Stimulated activated CD8-positive, alpha-beta memory T cell treated with anti-CD3 and anti-CD28 coated beads, Interleukin-4, amount 100 ng/mL, for 4 hours (primary cell): ENCODE measurements around the gene PARG.
"Not testable (repeated sequence)": the region's sequence is repeated elsewhere in the genome, so short reads cannot be mapped to it uniquely, and the experiment has no call there.

Experiments used
- DNase-seq, 2 donors: peaks; one replicate each; pipeline ENCODE4 v3.0.0-alpha.2; 2020; ENCODE audit warnings: low read depth in 2 of 2, low spot score in 1 of 2

PARG gene

DNA sequence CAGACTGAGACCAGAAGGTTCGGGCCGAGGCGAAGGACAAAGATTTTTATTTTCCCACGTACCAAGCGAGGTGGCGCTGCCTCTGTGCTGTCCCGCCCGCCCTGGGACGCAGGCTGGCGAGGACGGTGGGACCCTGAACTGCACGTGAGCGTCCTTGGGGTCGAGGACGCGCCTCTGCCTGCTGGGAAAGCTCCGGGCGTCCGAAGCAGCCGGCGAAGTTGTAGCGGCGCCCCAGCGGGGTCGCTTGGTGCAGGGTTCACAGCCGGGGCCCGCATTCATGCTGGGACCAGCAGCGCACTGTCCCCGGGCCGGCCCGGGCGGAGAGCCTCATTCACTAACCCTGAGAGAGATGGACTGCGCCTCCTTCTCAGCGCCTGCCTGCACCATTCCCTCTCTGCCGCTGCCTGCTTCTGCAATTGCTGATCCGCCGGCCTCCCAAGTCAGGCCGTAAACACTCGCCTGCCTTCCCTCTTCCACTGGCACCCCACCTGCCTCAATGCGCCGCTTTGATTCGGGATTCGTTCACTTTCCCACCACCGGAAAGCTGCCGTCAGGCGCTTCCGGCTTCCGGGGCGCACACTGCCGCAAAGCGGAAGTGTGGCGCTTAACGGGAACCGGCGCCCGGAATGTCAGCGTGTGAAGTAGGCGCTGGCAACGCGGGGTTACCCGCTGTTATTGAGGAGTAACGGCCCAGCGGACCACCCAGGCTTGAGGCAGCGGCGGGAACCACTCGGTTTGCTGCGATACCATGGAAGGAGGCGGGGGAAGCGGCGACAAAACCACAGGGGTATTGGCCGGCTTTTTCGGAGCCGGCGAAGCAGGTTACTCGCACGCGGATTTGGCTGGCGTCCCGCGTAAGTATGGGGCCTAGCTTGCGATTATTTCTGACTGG is at the start of gene PARG, which contains the start of gene TIMM23B:
PARG (minus strand) TSS at position 581 of the 892 bp plus-strand sequence; CDS start at position 279, 302 bp downstream.
TIMM23B (plus strand) TSS at position 607 of the 892 bp plus-strand sequence; CDS start at position 749, 142 bp downstream.
- peak; percentile 44 to 65 for DNase-seq

DNA sequence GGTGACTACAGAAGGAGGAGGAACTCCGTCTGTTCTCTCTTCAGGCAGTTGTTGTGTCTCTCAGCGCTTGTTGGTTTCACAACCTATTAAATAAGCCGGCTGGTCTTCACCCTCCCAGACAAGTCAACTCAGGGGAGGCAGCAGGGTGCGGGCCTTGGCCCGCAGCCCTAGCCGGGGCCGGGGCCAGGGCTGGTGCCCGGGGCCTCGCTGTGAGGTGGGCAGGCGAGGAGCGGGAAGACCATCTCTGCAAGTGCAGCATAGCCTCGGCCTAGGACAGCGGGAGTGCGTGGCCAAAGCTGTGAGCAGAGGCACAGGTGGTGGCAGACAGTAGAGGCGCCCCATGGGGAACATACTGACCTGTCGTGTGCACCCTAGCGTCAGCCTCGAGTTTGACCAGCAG is 46.5 kb upstream of the PARG start, which contains the start of gene AGAP6:
AGAP6 (plus strand) TSS at position 31 of the 400 bp plus-strand sequence; CDS start at position 341, 310 bp downstream.
- DNase-seq, result not testable (repeated sequence)

DNA sequence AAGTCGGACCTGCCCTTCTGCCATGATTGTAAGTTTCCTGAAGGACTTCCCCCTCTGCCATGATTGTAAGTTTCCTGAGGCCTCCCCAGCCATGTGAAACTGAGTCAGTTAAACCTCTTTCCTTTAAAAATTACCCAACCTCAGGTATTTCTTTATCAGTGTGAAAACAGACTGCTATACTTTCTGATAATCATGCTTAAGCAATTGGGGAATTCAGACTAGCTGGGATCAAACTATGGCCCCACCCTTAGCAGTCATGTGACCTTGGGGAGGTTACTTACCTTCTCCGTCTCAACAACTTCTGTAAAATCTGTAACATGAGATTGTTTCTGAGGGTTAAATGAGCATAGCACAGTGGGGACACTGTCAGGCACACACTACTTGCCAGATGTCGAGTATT is 45.4 kb upstream of the PARG start:
- not testable (repeated sequence) for DNase-seq

DNA sequence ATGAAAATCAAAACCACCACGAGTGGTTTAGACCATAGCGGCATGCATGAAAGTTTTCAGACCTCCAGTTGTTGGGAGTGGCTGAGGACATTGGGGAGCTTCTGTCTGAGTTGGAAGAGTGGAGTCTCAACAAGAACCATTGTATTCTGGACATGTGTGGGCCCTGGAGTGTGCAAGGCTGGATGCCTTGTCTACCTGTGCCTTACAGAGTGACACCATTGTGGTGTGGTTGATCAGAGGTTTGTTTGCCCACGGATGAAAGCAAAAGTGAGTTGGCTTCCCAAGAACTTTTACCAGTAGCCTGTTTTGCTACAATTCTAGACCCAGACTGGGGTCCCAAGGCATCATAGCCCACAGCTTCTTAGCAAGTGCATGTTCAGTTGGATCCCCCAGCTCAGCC is 35.9 kb upstream of the PARG start:
- DNase-seq, result not testable (repeated sequence)

DNA sequence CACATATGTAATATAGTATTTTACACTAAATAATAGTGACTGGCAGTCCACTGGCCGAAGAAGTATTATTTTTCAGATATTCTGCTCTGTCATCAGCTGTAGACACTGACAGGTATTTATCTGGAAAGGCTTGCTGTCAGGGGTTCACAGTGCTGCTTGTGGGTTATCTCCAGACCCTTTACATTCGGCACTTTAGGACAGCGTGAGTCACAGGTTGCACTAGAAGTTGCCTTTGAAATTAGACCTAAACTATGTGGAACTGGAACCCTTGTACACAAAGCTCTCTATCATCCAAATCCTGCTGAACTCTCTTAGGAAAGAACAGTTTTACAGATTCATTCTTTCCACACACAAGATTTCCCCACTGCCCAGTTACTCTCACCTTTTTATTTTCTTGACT is 30.3 kb upstream of the PARG start:
- not testable (repeated sequence) for DNase-seq

DNA sequence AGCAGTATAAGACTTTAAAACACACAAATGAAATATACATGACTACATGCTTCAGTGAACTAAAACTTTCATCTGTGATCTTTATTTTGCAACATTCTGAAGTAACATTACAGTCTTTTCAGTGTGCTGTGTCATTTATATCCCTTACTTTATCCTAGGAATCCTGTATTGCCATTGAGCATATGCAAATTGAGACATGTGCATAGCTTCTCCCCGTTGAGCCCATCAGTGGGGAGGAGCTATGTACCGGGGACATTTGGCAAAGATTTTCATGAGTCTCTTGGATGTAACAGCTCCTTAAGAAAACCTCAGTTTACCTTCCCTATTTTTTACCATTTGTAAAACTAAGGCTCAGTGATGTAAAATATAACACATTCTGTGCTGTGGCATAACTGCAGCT is 29.6 kb upstream of the PARG start:
- DNase-seq, result not testable (repeated sequence)

DNA sequence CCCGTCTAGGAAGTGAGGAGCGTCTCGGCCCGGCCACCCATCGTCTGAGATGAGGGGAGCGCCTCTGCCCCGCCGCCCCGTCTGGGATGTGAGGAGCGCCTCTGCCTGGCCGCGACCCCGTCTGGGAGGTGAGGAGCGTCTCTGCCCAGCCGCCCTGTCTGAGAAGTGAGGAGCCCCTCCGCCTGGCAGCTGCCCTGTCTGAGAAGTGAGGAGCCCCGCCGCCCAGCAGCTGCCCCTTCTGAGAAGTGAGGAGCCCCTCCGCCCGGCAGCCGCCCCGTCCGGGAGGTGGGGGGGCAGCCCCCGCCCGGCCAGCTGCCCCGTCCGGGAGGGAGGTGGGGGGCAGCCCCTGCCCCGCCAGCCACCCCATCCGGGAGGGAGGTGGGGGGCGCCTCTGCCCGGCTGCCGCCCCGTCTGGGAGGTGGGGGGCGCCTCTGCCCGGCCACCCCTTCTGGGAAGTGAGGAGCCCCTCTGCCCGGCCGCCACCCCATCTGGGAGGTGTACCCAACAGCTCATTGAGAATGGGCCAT is 28.6 kb upstream of the PARG start:
- not testable (repeated sequence) for DNase-seq

DNA sequence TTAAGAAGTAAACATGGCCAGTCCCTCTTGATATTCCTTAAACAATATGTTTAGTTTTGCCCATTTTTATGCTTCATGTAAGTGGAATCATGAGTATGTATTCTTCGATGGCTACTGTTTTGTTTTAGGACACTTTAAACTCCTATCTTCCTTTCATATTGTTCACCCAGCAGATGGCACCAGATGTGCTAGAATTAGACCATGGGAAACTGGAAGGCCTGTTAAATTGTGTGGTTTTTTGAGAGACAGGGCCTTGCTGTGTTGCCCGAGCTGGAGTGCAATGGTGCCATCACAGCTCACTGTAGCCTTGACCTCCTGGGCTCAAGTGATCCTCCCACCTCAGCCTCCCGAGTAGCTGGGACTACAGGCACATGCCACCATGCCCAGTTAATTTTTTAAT is 11.3 kb upstream of the PARG start:
- DNase-seq, result not testable (repeated sequence)

DNA sequence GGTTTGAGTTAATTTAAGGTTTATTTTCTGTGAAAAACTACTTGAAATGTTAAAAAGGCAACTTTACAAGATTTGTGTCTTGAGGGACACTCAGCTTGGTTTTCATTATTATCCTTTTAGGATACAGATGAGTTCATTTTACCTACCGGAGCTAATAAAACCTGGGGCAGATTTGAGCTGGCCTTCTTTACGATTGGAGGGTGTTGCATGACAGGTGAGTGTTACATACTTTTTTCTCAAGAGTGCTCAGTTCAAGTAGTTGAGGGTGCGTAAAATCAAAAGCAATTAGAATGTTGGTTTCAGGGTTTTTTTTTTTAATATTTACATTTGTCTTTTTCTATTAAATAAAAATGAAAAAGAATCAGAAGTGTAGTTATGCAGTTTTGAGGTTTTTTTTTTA is 10.2 kb upstream of the PARG start:
- DNase-seq, result not testable (repeated sequence)

DNA sequence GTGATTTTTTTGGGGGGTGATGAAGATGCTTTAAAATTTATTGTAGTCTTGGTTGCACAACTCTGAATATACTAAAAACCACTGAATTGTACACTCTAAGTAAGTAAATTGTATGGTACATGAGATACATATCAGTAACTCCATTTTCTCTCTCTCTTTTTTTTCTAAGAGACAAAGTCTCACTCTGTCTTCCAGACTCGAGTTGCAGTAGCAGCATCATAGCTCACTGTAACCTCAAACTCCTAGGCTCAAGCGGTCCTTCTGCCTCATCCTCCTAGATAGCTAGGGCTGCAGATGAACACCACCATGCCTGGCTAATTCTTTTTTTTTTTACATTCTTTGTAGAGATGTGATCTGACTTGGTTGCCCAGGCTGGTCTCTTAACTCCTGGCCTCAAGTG is 6.9 kb upstream of the PARG start:
- not testable (repeated sequence) for DNase-seq

DNA sequence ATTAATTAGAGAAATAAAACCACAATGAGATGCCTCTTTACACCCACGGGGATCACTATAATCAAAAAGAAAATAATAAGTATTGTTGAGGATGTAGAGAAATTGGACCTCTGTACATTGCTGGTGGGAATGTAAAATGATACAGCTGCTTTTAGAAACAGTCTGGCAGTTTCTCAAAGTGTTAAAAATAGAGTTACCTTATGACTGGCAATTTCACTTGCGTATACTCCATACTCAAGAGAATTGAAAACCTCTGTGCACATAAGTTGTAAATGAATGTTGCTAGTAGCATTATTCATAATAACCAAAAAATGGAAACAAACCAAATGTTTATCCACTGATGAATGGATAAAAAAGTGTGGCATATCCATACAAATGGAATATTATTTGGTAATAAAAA is 6.3 kb upstream of the PARG start:
- not testable (repeated sequence) for DNase-seq

DNA sequence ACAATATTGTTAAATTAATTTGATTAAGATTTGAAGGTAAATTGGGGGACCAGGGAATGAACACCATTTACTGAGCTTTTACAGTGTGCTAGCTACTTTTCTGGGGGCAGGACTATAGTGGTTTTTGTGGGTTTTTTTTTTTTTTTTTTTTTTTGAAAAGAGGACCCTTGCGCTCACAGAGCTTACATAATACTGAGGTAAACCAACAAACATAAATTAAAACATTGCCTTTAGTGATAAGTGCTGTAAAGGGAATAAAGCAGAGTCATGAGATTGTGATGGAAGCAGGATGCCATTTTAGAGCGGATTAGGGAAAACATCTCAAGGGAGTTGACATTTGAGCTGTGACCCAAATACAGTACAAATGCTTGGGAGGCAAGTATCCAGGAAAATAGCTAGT is 1.8 kb upstream of the PARG start:
- DNase-seq, result not testable (repeated sequence)

DNA sequence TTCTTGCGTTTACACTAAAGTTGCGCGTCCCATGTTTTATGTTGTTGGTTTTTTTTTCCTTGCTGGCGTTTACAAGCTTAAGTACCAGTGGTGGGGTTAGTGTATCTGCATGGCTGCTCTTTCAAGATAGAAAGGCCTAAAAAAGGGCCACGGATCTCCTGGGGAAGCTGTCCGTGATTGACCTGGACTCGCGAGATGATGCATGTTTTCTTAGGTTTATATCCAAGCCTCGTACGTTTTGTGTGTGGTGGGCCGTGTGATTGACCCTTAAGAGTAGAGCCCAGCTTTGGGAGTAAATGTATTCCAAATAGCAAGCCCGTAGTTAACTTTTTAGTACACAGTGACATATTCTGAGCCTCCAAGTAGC is 495 bp upstream of the PARG start:
- not testable (repeated sequence) for DNase-seq

DNA sequence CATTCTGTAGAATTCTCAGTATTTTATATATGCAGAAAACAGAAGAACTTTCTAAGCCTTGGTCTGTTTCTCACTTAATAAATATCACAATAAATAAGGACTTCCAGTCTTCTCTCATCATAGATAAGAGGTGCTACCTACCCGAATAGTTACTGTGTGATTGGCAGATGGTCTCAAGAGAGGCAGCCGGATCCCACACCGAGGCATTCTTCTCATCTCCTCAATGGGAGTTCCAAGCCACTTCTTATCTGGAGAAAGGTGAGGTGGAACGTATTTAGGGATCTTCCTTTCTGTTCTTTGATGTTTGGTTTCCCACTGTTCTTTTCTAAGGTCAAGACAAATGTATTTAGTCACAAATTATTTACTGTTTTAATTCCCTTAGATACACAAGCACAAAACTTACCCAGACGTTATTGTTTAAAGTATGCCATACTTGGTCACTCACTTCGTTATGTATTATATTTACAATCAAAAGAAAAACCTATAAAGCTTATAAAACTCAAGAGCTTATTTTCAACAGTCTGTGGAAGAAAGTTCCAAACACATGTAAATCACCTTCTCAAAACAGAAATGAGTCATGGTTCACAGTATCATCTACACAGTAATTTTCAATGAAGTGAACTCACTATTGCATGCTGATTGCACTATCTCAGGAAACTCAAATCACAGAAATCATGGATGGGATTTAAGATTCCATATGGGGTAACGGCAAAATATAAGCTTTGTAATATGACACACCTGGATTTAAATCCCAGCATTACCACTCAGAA is 9.7 kb downstream of the PARG start:
- not testable (repeated sequence) for DNase-seq

DNA sequence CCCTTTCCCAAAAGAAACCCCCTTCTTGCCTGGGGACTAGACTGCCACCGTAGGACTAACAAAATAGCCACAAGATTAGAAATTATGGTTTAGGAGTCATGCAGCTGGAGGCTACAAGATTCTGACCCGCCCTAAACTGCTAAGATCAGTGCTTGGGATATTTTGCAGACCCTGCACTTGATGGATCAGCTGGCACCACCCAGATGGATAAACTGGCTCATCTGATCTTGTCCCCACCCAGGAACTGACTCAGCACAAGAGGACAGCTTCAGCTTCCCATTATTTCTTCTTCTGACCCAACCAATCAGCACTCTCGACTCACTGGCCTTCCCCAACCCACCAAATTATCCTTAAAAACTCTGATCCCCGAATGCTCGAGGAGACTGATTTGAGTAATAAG is 10.6 kb downstream of the PARG start:
- DNase-seq, result not testable (repeated sequence)

DNA sequence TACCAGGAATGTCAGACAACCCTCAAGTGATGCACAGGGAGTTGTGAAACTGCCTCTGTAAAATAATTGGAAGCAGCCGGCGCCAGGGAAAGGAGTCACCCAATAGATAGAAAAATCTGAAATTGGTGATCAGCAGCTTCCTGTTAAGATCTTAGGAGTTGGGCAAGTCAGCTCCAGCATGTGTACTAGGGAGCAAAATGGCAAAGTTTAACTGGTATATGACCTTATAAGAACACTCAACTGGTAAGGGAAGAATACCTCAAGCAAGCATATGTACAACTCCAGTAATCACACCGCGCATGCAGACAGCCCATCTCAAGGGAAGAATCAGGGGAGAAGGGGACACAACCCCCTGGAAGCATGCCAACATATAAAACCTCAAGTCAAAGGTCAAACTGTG is 18.3 kb downstream of the PARG start:
- not testable (repeated sequence) for DNase-seq

DNA sequence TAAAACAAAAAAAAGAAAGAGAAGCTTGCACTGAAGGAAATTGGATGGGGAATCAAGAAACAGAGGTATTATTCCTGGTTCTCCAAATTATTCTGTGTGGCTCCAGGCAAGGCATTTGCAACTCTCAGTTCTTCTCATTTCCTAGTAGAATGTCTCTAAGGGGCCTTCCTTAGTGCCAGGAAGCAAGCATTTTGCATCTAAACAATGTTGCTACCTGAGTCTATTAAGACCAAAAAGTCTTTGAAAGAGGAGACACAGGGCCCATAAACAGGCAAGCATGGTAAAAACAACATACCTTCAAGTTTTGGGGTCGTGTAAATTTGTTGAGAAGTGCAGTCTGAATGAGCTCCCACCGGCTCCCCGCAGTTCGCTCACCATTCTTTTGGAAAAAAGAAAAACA is 19.8 kb downstream of the PARG start:
- DNase-seq, result not testable (repeated sequence)

DNA sequence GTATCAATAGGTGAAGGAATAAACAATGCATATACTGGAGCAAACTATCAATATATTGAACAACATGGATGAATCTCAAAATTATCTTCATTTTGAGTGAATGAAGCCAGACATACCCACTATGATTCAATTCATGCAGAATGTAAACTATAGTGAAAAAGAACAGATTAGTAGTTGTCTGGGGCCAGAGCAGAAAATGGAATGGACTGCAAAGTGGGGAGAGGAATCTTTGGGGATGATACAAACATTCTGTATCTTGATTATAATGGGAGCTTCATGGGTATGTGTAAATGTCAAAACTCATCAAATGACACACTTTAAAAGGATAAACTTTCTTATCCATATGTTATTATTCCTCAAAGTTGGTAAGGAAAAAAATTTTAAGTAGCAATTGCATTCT is 23.9 kb downstream of the PARG start:
- not testable (repeated sequence) for DNase-seq

DNA sequence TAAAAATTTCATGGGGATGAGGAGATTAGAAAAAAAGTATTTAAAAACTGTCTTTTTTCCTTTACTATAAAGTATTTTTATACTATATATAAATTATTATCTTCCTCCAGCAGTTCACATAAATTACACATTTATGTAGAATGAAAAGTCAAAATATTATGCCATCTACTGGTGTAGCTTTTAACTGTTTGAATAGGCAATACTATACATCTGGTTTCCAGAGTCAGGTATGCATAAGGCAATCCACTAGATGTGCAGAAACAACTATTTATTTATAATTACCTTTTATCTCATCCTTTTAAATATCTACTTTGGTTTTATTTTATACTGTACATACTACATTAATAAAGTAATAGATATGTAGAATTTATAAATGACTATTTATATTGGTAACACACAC is 25.4 kb downstream of the PARG start:
- not testable (repeated sequence) for DNase-seq

DNA sequence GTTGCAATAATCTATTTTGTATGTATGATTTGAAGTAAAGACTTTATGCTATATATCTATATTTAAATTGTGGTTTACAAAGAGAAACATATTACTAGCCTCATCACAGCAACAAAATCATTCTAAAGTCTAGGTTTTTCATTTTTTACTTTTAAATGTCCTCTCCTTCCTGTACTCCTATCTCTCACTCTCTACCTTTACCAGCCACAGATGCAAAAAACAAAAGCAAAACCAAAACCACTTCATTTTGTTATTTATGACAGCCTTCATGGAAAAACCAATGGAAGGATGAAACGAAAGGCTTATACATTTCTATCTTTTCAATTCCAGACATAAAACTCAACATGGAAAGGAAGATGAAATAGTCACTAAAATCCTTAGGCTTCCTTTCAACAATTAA is 31.5 kb downstream of the PARG start:
- not testable (repeated sequence) for DNase-seq

DNA sequence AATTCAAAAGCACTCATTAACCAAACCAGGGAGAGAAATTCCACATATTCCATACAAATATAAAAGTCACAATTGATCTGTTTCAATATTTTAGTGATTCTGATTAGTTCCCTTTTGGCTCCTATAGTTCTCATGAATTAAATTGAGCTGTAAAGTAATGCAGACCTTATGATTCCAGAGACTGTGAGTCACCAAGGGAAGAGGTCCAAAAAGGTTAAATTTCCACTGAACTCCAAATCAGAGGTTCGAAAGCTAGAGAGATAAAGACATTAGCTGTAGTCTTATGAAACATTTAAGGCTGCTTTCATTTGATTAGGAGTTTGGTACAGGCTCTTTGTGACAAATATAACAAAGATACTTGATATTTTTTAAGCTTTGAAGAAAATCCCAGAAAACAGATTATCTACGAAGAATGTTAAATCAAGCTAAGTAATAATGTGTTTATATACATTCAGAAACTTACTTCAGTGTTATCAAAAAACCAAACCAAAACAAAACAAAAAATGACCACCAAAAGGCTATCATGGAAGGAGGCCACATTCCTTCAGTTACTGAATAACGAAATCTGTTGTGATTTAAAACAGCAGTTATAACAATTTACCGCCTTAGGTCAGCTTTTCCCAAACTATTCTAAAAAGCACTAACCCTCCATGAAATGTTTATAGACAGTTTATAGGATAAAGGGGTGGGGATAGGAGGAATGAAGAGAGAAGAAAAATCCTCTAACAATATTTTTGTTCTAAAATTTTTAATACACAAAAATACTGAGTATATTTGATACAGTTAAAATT is 33.3 kb downstream of the PARG start:
- DNase-seq, result not testable (repeated sequence)
